K562 (cell line): ENCODE measurements around the gene KIFC3.

ENCODE experiments used
- ATF7 ChIP-seq: fragments of 450-650 bp; IDR thresholded peaks from 2 replicates; pipeline ENCODE4 v1.7.1; 2014; ENCODE audit warnings: mild to moderate bottlenecking, moderate library complexity
- CREBBP ChIP-seq: IDR thresholded peaks from one replicate; pipeline ENCODE4 v1.6.1; 2012; ENCODE audit warnings: low read depth, mild to moderate bottlenecking, control low read depth, inconsistent platforms, low read length
- CTCF ChIP-seq, 3 experiments: IDR thresholded peaks in 2 of 3; conservative IDR thresholded peaks in 1 of 3; 2 replicates each; pipeline ENCODE4 v1.5.1; 2011 to 2012; ENCODE audit warnings: low read length in 3 of 3, mild to moderate bottlenecking in 3 of 3, control low read depth in 2 of 3, improper control_type of control experiment in 1 of 3, inconsistent platforms in 1 of 3, low read depth in 1 of 3, mixed read lengths in 1 of 3, moderate library complexity in 1 of 3; ENCODE audit not compliant: insufficient read depth in 2 of 3
- POLR2AphosphoS5 ChIP-seq: IDR thresholded peaks from 2 replicates; pipeline ENCODE4 v1.6.1; 2011; ENCODE audit warnings: mild to moderate bottlenecking, low read depth, low read length, moderate library complexity; ENCODE audit not compliant: control insufficient read depth, insufficient read depth
- TCF7L2 ChIP-seq: fragments of 150-350 bp; IDR thresholded peaks from 2 replicates; pipeline ENCODE4 v1.6.1; 2016; ENCODE audit warnings: low read depth, mild to moderate bottlenecking, low read length, moderate library complexity

DNA sequence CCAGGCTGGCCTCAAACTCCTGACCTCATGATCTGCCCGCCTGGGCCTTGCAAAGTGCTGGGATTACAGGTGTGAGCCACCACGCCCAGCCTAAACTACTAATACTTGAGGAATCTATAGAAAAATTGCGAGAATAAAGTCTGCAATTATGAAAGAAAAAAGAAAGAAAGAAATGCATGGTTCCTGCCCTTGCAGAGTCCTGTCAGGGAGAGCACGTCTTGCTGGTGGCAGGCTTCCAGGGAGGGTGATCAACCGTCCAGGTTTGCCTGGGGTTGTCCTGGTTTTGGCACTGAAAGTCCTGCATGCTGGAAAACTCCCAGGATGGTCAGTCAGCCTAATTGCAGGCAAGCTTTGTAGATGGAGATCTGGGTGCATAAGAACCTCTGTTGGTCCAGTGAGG lies 21.5 kb upstream of the KIFC3 start:
- TF ChIP-seq CTCF (IDR thresholded peaks at IDR 0.05 in 2 of 3, conservative IDR thresholded peaks at IDR 0.05 in 1 of 3; ENCODE audit: insufficient read depth in 2 of 3, low read depth in 1 of 3, low read length in 3 of 3) (no peak), POLR2AphosphoS5 (no peak), TCF7L2 (no peak), CREBBP (no peak), ATF7 (no peak)
